Measurements from ENCODE around the gene RASSF3. TPM values are rescaled to one million over a fixed set of nuclear protein-coding genes. Genes with fewer than 3 reads are reported as not detected.

Gene RASSF3

GRCh38 chr12:64746663-64747062 lies 136.4 kb downstream of the RASSF3 start:
- TF ChIP-seq CTCF (IDR thresholded peaks at IDR 0.05; ENCODE audit: insufficient read depth, low read length) = no peak
- peak; percentile 20; the same call in 1 of the 2 replicates for TF ChIP-seq SPI1 (IDR thresholded peaks at IDR 0.05; ENCODE audit: borderline replicate concordance, low read depth)
- Histone ChIP-seq H3K4me3 (replicated peaks; ENCODE audit: insufficient read depth, low read length) (no peak overlapping the region), H3K27me3 (ENCODE audit: insufficient read depth, poor library complexity, severe bottlenecking) (no peaks in the 10 kb centered on the region), H3K27ac (replicated peaks) (no peak overlapping the region)
- DNase-seq (ENCODE audit: low read depth in 1 of 2, low spot score in 1 of 2) = no peak

Small RNAs within 50 kb of the gene (microRNA-seq; reads per million reads assigned to microRNA genes)
- gene MIR548C (not detected), gene MIR548Z (not detected)

All from HL-60 (cell line).